Measurements from ENCODE around the gene FBXO44.

- no peak for TF ChIP-seq POLR2A (IDR thresholded peaks at IDR 0.05; ENCODE audit: borderline replicate concordance, extremely low read depth, insufficient read depth, insufficient read length)
- no peak for TF ChIP-seq CTCF (IDR thresholded peaks at IDR 0.05 in 2 of 3, conservative IDR thresholded peaks at IDR 0.05 in 1 of 3; ENCODE audit: borderline replicate concordance in 1 of 3, insufficient read depth in 1 of 3, low read depth in 2 of 3, low read length in 2 of 3)
- TF ChIP-seq POLR2AphosphoS5 (IDR thresholded peaks at IDR 0.05; ENCODE audit: low read depth, low read length), result no peak
- TF ChIP-seq EZH2 (IDR thresholded peaks at IDR 0.05), result no peak
- no peak for TF ChIP-seq SRF (IDR thresholded peaks at IDR 0.05; ENCODE audit: low read depth)
These were observed 17.0 kb downstream of the FBXO44 start for GRCh38 chr1:11671544-11672286.
